Measurements from ENCODE around the gene NUP210. TPM values are rescaled to one million over a fixed set of nuclear protein-coding genes. Genes with fewer than 3 reads are reported as not detected.

The NUP210 gene
- total and polyA plus RNA-seq, 2 experiments from 2014 or later = 13.8 to 73.9 TPM

DNA sequence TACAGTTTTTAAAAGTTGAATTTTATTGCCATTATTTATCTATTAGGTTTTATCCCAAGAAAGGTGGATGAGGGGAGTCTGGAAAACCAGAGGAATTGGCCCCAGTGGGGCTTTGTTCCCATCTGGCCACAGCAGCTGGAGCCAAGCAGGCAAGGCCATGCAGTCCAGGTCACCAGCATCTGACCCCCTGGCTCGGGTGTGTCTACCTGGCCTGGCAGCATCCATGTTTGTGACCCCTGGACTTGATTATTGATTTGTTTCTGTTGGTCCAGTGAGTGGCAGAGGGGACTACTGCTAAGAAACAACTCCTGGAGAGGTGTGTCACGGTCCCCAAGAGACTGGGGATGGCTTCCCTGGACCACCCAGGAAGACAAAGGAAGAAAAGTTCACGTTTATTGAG, 111.1 kb downstream of the NUP210 start:
- no peak for TF ChIP-seq POLR2AphosphoS5 (IDR thresholded peaks at IDR 0.05; ENCODE audit: low read depth)
- TF ChIP-seq, protein P1, sequence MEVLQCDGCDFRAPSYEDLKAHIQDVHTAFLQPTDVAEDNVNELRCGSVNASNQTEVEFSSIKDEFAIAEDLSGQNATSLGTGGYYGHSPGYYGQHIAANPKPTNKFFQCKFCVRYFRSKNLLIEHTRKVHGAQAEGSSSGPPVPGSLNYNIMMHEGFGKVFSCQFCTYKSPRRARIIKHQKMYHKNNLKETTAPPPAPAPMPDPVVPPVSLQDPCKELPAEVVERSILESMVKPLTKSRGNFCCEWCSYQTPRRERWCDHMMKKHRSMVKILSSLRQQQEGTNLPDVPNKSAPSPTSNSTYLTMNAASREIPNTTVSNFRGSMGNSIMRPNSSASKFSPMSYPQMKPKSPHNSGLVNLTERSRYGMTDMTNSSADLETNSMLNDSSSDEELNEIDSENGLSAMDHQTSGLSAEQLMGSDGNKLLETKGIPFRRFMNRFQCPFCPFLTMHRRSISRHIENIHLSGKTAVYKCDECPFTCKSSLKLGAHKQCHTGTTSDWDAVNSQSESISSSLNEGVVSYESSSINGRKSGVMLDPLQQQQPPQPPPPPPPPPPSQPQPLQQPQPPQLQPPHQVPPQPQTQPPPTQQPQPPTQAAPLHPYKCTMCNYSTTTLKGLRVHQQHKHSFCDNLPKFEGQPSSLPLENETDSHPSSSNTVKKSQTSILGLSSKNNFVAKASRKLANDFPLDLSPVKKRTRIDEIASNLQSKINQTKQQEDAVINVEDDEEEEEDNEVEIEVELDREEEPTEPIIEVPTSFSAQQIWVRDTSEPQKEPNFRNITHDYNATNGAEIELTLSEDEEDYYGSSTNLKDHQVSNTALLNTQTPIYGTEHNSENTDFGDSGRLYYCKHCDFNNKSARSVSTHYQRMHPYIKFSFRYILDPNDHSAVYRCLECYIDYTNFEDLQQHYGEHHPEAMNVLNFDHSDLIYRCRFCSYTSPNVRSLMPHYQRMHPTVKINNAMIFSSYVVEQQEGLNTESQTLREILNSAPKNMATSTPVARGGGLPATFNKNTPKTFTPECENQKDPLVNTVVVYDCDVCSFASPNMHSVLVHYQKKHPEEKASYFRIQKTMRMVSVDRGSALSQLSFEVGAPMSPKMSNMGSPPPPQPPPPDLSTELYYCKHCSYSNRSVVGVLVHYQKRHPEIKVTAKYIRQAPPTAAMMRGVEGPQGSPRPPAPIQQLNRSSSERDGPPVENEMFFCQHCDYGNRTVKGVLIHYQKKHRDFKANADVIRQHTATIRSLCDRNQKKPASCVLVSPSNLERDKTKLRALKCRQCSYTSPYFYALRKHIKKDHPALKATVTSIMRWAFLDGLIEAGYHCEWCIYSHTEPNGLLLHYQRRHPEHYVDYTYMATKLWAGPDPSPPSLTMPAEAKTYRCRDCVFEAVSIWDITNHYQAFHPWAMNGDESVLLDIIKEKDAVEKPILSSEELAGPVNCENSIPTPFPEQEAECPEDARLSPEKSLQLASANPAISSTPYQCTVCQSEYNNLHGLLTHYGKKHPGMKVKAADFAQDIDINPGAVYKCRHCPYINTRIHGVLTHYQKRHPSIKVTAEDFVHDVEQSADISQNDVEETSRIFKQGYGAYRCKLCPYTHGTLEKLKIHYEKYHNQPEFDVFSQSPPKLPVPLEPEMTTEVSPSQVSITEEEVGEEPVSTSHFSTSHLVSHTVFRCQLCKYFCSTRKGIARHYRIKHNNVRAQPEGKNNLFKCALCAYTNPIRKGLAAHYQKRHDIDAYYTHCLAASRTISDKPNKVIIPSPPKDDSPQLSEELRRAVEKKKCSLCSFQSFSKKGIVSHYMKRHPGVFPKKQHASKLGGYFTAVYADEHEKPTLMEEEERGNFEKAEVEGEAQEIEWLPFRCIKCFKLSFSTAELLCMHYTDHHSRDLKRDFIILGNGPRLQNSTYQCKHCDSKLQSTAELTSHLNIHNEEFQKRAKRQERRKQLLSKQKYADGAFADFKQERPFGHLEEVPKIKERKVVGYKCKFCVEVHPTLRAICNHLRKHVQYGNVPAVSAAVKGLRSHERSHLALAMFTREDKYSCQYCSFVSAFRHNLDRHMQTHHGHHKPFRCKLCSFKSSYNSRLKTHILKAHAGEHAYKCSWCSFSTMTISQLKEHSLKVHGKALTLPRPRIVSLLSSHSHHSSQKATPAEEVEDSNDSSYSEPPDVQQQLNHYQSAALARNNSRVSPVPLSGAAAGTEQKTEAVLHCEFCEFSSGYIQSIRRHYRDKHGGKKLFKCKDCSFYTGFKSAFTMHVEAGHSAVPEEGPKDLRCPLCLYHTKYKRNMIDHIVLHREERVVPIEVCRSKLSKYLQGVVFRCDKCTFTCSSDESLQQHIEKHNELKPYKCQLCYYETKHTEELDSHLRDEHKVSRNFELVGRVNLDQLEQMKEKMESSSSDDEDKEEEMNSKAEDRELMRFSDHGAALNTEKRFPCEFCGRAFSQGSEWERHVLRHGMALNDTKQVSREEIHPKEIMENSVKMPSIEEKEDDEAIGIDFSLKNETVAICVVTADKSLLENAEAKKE (CRISPR knock-in tag; IDR thresholded peaks at IDR 0.05) = no peak
- no peak for TF ChIP-seq JUNB (IDR thresholded peaks at IDR 0.05; ENCODE audit: unreplicated experiment)
- no peak for TF ChIP-seq NANOG (IDR thresholded peaks at IDR 0.05; ENCODE audit: borderline replicate concordance)
- no peak for TF ChIP-seq STAT1 (IDR thresholded peaks at IDR 0.05; ENCODE audit: unreplicated experiment)
- no peak for TF ChIP-seq ZNF331 (CRISPR knock-in tag; IDR thresholded peaks at IDR 0.05; ENCODE audit: low read depth)
- TF ChIP-seq ZNF114 (CRISPR knock-in tag; IDR thresholded peaks at IDR 0.05) = no peak
- TF ChIP-seq EZH2phosphoT487 (IDR thresholded peaks at IDR 0.05; ENCODE audit: unreplicated experiment) = no peak
- no peak for TF ChIP-seq EZH2 (IDR thresholded peaks at IDR 0.05; ENCODE audit: low read depth, unreplicated experiment)
- no peak for TF ChIP-seq CREB1 (CRISPR knock-in tag; IDR thresholded peaks at IDR 0.05; ENCODE audit: low read depth)
- TF ChIP-seq, protein P2, sequence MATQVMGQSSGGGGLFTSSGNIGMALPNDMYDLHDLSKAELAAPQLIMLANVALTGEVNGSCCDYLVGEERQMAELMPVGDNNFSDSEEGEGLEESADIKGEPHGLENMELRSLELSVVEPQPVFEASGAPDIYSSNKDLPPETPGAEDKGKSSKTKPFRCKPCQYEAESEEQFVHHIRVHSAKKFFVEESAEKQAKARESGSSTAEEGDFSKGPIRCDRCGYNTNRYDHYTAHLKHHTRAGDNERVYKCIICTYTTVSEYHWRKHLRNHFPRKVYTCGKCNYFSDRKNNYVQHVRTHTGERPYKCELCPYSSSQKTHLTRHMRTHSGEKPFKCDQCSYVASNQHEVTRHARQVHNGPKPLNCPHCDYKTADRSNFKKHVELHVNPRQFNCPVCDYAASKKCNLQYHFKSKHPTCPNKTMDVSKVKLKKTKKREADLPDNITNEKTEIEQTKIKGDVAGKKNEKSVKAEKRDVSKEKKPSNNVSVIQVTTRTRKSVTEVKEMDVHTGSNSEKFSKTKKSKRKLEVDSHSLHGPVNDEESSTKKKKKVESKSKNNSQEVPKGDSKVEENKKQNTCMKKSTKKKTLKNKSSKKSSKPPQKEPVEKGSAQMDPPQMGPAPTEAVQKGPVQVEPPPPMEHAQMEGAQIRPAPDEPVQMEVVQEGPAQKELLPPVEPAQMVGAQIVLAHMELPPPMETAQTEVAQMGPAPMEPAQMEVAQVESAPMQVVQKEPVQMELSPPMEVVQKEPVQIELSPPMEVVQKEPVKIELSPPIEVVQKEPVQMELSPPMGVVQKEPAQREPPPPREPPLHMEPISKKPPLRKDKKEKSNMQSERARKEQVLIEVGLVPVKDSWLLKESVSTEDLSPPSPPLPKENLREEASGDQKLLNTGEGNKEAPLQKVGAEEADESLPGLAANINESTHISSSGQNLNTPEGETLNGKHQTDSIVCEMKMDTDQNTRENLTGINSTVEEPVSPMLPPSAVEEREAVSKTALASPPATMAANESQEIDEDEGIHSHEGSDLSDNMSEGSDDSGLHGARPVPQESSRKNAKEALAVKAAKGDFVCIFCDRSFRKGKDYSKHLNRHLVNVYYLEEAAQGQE (IDR thresholded peaks at IDR 0.05; ENCODE audit: unreplicated experiment) = no peak
- TF ChIP-seq, protein P3, sequence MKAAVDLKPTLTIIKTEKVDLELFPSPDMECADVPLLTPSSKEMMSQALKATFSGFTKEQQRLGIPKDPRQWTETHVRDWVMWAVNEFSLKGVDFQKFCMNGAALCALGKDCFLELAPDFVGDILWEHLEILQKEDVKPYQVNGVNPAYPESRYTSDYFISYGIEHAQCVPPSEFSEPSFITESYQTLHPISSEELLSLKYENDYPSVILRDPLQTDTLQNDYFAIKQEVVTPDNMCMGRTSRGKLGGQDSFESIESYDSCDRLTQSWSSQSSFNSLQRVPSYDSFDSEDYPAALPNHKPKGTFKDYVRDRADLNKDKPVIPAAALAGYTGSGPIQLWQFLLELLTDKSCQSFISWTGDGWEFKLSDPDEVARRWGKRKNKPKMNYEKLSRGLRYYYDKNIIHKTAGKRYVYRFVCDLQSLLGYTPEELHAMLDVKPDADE (IDR thresholded peaks at IDR 0.05) = no peak
- TF ChIP-seq, protein P4, sequence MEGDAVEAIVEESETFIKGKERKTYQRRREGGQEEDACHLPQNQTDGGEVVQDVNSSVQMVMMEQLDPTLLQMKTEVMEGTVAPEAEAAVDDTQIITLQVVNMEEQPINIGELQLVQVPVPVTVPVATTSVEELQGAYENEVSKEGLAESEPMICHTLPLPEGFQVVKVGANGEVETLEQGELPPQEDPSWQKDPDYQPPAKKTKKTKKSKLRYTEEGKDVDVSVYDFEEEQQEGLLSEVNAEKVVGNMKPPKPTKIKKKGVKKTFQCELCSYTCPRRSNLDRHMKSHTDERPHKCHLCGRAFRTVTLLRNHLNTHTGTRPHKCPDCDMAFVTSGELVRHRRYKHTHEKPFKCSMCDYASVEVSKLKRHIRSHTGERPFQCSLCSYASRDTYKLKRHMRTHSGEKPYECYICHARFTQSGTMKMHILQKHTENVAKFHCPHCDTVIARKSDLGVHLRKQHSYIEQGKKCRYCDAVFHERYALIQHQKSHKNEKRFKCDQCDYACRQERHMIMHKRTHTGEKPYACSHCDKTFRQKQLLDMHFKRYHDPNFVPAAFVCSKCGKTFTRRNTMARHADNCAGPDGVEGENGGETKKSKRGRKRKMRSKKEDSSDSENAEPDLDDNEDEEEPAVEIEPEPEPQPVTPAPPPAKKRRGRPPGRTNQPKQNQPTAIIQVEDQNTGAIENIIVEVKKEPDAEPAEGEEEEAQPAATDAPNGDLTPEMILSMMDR (conservative IDR thresholded peaks at IDR 0.05; ENCODE audit: low read depth in 2 of 2) = no peak
- no peaks in the 10 kb centered on the region; the same call in 1 of the 2 replicates for H3F3A ChIP-seq (replicated peaks; ENCODE audit: low read depth)
- H3K36me3 Mint-ChIP-seq (ENCODE audit: low read depth) = peaks cover 7% of the 10 kb centered on the region; the same call in 1 of the 3 replicates

More for the DNA sequence above, 111.1 kb downstream of the NUP210 start:
- Histone ChIP-seq H3K27ac (ENCODE audit: low read depth) (no peak overlapping the region), H3K9me2 (ENCODE audit: insufficient read depth) (no peaks in the 10 kb centered on the region), H3K79me2 (replicated peaks; ENCODE audit: insufficient read depth) (no peaks in the 10 kb centered on the region), H3K4me2 (no peak overlapping the region), H3K27me3 (ENCODE audit: insufficient read depth) (no peaks in the 10 kb centered on the region), H3K4me1 (ENCODE audit: insufficient read depth) (no peaks in the 10 kb centered on the region; the same call in 1 of the 2 replicates), H4K20me1 (replicated peaks; ENCODE audit: insufficient read depth) (no peaks in the 10 kb centered on the region), H3K4me3 (no peak overlapping the region), H2AFZ (no peak overlapping the region), H3K36me3 (ENCODE audit: insufficient read depth) (no peaks in the 10 kb centered on the region)
- H3K9me3 Mint-ChIP-seq = no peaks in the 10 kb centered on the region
- no peak for ATAC-seq
- no peak overlapping the region for H3K27ac Mint-ChIP-seq
- no peak overlapping the region for H3K4me3 Mint-ChIP-seq
- DNase-seq (ENCODE audit: low spot score) = no peak
- peaks cover 17% of the 10 kb centered on the region for H3K27me3 Mint-ChIP-seq (ENCODE audit: insufficient read depth, low read depth, poor library complexity)
- peaks cover 17% of the 10 kb centered on the region for H3K4me1 Mint-ChIP-seq

Measured in GM23338 (cell line).